HG02938 (cell line): ENCODE data around the gene DAP.
"Not testable (repeated sequence)": the region's sequence is repeated elsewhere in the genome, so short reads cannot be mapped to it uniquely, and the experiment has no call there.

ENCODE experiments used
- ATAC-seq: cut with Tn5 transposase; IDR thresholded peaks from one replicate; pipeline ENCODE4 v1.9.1; 2021; ENCODE audit warnings: mild to moderate bottlenecking, moderate library complexity; ENCODE audit not compliant: unreplicated experiment

DAP gene

GRCh38 chr5:10658265-10658664 lies 102.8 kb downstream of the DAP start:
- no peak for ATAC-seq

GRCh38 chr5:10655972-10656830 lies 104.8 kb downstream of the DAP start:
- ATAC-seq = no peak

- ATAC-seq = no peak
These were observed 105.7 kb downstream of the DAP start for GRCh38 chr5:10655161-10655971.

GRCh38 chr5:10654566-10654965 lies 106.5 kb downstream of the DAP start:
- no peak for ATAC-seq

- ATAC-seq = no peak
These were observed 107.2 kb downstream of the DAP start for GRCh38 chr5:10653751-10654400.

GRCh38 chr5:10653043-10653442 lies 108.0 kb downstream of the DAP start:
- no peak for ATAC-seq

GRCh38 chr5:10652606-10653005 lies 108.4 kb downstream of the DAP start:
- no peak for ATAC-seq

- ATAC-seq = no peak
These were observed 108.9 kb downstream of the DAP start for GRCh38 chr5:10652151-10652550.

GRCh38 chr5:10649666-10650380 lies 111.2 kb downstream of the DAP start:
- ATAC-seq = no peak

GRCh38 chr5:10648806-10649665 lies 112.0 kb downstream of the DAP start:
- ATAC-seq = no peak

- ATAC-seq = no peak
These were observed 113.4 kb downstream of the DAP start for GRCh38 chr5:10647640-10648039.

- ATAC-seq = no peak
These were observed 115.4 kb downstream of the DAP start for GRCh38 chr5:10645671-10646070.

GRCh38 chr5:10645146-10645545 lies 115.9 kb downstream of the DAP start:
- no peak for ATAC-seq

GRCh38 chr5:10644192-10644591 lies 116.8 kb downstream of the DAP start:
- ATAC-seq = no peak

- no peak for ATAC-seq
These were observed 118.7 kb downstream of the DAP start for GRCh38 chr5:10642367-10642766.

GRCh38 chr5:10639846-10640368 lies 121.1 kb downstream of the DAP start:
- ATAC-seq = no peak

GRCh38 chr5:10638723-10639122 lies 122.3 kb downstream of the DAP start:
- ATAC-seq = not testable (repeated sequence)

GRCh38 chr5:10637944-10638343 lies 123.1 kb downstream of the DAP start:
- no peak for ATAC-seq

- no peak for ATAC-seq
These were observed 124.5 kb downstream of the DAP start for GRCh38 chr5:10636363-10637142.
